ENCODE measurements around the gene EBP. TPM values are rescaled to one million over a fixed set of nuclear protein-coding genes. Genes with fewer than 3 reads are reported as not detected.

Gene EBP
- total and polyA plus RNA-seq, 2 donors (not counting 3 experiments of a cell fraction or from before 2014, with no cell fraction given) = 102 to 183 TPM

GRCh38 chrX:48538641-48539344, 17.2 kb downstream of the EBP start:
- no peaks in the 10 kb centered on the region for H3K9me3 ChIP-seq (replicated peaks; ENCODE audit: control insufficient read depth, insufficient read depth, low read length)
- DNase-seq (ENCODE audit: low read depth, low spot score) (no peak), FAIRE-seq (no peak)
- H3K4me3 ChIP-seq (replicated peaks in 1 of 3; ENCODE audit: insufficient read depth in 1 of 3, low read depth in 1 of 3, low read length in 3 of 3) = no peak overlapping the region
- no peak overlapping the region for H3K9ac ChIP-seq (replicated peaks; ENCODE audit: extremely low read depth, insufficient read depth, low read length)
- intact Hi-C loops (cut with micrococcal nuclease) = loop anchor here (1.0 kb wide), 3 partner anchors 32 to 53 kb away; partner anchors contain the start of gene RBM3
- TF ChIP-seq CTCF (IDR thresholded peaks at IDR 0.05; ENCODE audit: extremely low read depth in 1 of 2, insufficient read depth in 1 of 2, low read depth in 1 of 2, low read length in 2 of 2) = no peak
- TF ChIP-seq MAX (IDR thresholded peaks at IDR 0.05; ENCODE audit: insufficient read depth, insufficient read length) = no peak
- no peak for TF ChIP-seq EZH2 (IDR thresholded peaks at IDR 0.05; ENCODE audit: borderline replicate concordance, low read depth, low read length, severe bottlenecking)
- TF ChIP-seq POLR2AphosphoS5 (IDR thresholded peaks at IDR 0.05; ENCODE audit: insufficient read depth, low read depth, low read length) = no peak
- TF ChIP-seq GATA2 (IDR thresholded peaks at IDR 0.05; ENCODE audit: insufficient read depth, insufficient read length, low read depth, low read length) = no peak
- no peak for TF ChIP-seq JUN (IDR thresholded peaks at IDR 0.05; ENCODE audit: borderline replicate concordance, insufficient read depth, insufficient read length, low read depth)
- no peak for TF ChIP-seq FOS (IDR thresholded peaks at IDR 0.05; ENCODE audit: borderline replicate concordance, insufficient read depth, low read length)
- TF ChIP-seq MYC (IDR thresholded peaks at IDR 0.05; ENCODE audit: low read depth, low read length) = no peak
- TF ChIP-seq POLR2A (IDR thresholded peaks at IDR 0.05; ENCODE audit: low read depth, low read length) = no peak
- ChIA-PET POLR2A (interaction anchor here (1.7 kb wide), 1 partner anchor 36 kb away, joined by 7 read pairs; the partner anchor contains the start of gene RBM3), CTCF (interaction anchor here (1.3 to 1.6 kb wide), 3 partner anchors 10 to 20 kb away, joined by 5 to 11 read pairs (median 8); no protein-coding TSS in a partner anchor)
- no peaks in the 10 kb centered on the region for H3K36me3 ChIP-seq (ENCODE audit: control insufficient read depth in 2 of 2, extremely low read depth in 1 of 2, insufficient read depth in 2 of 2, low read length in 2 of 2)
- no peak overlapping the region for H3K27ac ChIP-seq (ENCODE audit: insufficient read depth, low read depth, low read length)
- dilution Hi-C loops (cut with MboI; ENCODE audit: extremely low pct_ligation_motif_present, low sequenced_read_pairs) = no loop called here
- peaks cover 7% of the 10 kb centered on the region for H3K4me1 ChIP-seq (ENCODE audit: control insufficient read depth, extremely low read depth, insufficient read depth, low read length)
- peaks cover 13% of the 10 kb centered on the region for H3K79me2 ChIP-seq (ENCODE audit: control insufficient read depth, insufficient read depth, low read length)
- H2AFZ ChIP-seq (ENCODE audit: low read depth, low read length) = peak overlapping the region; percentile 39
- no TSS peak for BruUV-seq (replicated peaks)
- no peaks in the 10 kb centered on the region for H3K27me3 ChIP-seq (ENCODE audit: control insufficient read depth in 2 of 2, insufficient read depth in 2 of 2, low read length in 2 of 2)
- no peaks in the 10 kb centered on the region for H3K9me1 ChIP-seq (replicated peaks; ENCODE audit: control insufficient read depth, extremely low read depth, insufficient read depth, low read length)
- no peak overlapping the region for H3K4me2 ChIP-seq (ENCODE audit: insufficient read depth, low read length)
- no peaks in the 10 kb centered on the region for H4K20me1 ChIP-seq (replicated peaks; ENCODE audit: control insufficient read depth, extremely low read depth, insufficient read depth, low read length)
